ENCODE measurements around the gene C3.
"Not testable (repeated sequence)": the region's sequence is repeated elsewhere in the genome, so short reads cannot be mapped to it uniquely, and the experiment has no call there.

C3 gene

DNA sequence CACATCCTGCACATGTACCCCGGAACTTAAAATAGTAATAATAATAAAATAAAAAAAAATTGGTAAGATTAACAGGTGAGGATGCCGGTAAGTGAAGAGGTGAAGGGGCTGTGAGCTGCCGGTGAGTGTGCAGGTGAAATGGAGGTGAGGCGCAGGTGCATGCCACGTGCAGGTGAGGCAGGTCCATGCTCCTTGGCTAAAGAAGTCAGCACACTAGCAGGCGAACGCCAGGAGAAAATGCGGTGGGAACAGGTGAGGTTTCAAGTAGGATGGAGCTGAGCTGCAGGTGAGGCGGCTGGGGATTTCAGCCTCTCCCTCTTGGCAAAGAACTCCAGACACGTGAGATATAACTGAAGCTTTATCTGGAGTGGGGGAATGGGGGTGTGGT, 43.0 kb downstream of the C3 start:
- no peak overlapping the region for H3K4me3 ChIP-seq (replicated peaks; ENCODE audit: low read depth, low read length)
- DNase-seq (ENCODE audit: extremely low read depth, low read depth), result no peak
- TF ChIP-seq, protein P1, sequence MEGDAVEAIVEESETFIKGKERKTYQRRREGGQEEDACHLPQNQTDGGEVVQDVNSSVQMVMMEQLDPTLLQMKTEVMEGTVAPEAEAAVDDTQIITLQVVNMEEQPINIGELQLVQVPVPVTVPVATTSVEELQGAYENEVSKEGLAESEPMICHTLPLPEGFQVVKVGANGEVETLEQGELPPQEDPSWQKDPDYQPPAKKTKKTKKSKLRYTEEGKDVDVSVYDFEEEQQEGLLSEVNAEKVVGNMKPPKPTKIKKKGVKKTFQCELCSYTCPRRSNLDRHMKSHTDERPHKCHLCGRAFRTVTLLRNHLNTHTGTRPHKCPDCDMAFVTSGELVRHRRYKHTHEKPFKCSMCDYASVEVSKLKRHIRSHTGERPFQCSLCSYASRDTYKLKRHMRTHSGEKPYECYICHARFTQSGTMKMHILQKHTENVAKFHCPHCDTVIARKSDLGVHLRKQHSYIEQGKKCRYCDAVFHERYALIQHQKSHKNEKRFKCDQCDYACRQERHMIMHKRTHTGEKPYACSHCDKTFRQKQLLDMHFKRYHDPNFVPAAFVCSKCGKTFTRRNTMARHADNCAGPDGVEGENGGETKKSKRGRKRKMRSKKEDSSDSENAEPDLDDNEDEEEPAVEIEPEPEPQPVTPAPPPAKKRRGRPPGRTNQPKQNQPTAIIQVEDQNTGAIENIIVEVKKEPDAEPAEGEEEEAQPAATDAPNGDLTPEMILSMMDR (IDR thresholded peaks at IDR 0.05; ENCODE audit: low read depth, low read length, missing control alignments), result no peak

DNA sequence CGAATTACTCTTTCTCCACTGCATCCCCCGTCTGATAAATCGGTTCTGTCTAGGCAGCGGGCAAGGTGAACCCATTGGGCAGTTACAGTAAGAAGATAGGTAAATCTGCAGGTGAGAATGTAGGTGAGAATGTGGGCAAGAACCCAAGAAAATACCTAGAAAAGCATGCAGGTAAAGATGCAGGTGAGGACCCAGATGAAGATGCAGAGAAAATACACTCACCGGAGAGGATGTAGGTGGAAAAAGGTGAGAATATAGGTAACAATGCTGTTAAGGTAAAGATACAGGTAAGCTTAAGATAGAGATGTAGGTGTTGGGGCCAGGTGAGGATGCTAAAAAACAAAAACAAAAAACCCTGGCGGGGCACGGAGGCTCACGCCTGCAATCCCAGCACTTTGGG, 44.2 kb downstream of the C3 start:
- no peak overlapping the region for H3K4me3 ChIP-seq (replicated peaks; ENCODE audit: low read depth, low read length)
- TF ChIP-seq, protein P1 (IDR thresholded peaks at IDR 0.05; ENCODE audit: low read depth, low read length, missing control alignments), result no peak
- no peak for DNase-seq (ENCODE audit: extremely low read depth, low read depth)

DNA sequence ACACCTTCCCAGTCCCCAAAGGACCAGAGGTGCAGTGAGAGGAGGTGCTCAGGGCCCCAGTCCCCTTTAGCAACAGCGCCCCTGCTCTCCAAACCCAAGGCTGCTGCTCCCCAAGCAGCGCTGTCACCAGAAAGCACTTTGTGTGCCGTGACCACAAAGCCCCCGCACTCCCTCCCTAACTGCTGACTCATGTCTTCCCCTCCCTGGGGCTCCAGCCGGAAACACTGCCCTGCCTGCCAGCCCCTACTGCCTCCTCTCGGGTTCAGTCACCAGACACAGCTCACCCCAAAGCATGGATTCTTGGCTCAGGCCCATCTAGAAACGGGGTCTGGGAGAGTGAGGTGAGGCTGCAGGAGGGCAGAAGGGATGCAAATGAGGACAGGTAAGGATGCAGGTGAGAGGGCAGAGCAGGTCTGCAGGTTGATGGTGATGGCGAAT, 45.6 kb downstream of the C3 start:
- H3K4me3 ChIP-seq (replicated peaks; ENCODE audit: low read depth, low read length), result no peak overlapping the region
- DNase-seq (ENCODE audit: extremely low read depth, low read depth), result peak; percentile 46

DNA sequence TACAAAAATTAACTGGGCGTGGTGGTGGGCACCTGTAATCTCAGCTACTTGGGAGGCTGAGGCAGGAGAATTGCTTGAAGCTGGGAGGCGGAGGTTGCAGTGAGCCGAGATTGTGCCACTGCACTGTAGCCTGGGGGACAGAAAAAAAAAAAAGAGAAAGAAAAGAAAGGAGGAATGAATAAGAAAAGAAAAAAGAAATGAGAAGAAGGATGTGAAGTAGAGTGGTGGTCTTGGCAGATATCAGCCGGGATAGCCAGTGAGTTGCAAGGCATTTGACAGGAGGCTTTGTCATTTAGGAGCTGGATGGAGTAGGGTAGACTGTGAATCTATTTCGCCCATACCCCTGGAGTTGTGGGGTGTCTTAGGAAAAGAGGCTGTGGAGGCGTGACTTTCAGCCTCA, 46.0 kb downstream of the C3 start:
- not testable (repeated sequence) for DNase-seq (ENCODE audit: extremely low read depth, low read depth); H3K4me3 ChIP-seq (replicated peaks; ENCODE audit: low read depth, low read length)

More for the DNA sequence above, 45.6 kb downstream of the C3 start:
- TF ChIP-seq, protein P1 (IDR thresholded peaks at IDR 0.05; ENCODE audit: low read depth, low read length, missing control alignments), result peak; percentile 9

DNA sequence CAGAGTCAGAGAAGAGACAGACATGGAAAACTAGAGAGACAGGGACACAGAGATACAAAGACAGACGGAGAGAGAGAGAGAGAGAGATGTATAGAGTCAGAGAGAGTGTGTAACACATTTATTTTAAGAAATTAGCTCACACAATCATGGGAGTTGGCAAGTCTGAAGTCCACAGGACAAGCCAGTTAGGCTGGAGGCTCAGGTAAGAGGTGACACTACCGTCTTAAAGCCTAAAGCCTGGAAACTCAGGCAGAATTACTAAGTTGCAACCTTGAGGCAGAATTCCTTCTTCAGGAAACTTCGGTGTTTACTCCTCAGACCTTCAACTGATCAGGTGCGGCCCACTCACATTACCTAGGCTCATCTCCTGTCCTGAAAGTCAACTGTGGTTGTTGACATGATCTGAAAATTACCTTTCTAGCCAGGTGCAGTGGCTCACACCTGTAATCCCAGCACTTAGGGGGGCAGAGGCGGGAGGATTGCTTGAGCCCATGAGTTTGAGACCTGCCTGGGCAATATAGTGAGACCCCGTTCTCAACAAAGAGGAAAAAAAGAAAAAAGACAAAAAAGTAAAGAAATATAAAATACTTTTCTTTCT, 47.7 kb downstream of the C3 start:
- TF ChIP-seq, protein P1 (IDR thresholded peaks at IDR 0.05; ENCODE audit: low read depth, low read length, missing control alignments), result no peak
- H3K4me3 ChIP-seq (replicated peaks; ENCODE audit: low read depth, low read length), result no peak overlapping the region
- DNase-seq (ENCODE audit: extremely low read depth, low read depth), result no peak

DNA sequence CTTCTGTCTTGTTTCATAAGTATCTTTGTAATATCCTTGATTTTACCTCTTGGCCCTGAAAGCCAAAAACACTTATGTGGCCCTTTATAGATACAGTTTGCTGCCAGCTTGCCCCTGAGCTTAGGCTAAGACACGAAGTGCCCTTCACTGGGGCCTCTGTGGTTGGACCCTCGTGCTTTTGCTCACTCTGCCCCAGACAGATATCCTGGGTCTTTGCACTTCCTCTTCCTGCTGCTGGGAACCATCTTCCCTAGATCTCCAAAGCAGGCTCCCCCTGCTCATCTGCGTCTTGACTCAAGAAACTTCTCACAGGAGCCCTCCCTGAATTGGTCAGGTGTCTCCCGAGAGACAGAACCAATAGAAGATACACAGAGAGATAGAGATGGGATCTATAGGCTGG, 48.5 kb downstream of the C3 start:
- H3K4me3 ChIP-seq (replicated peaks; ENCODE audit: low read depth, low read length), result no peak overlapping the region
- TF ChIP-seq, protein P1 (IDR thresholded peaks at IDR 0.05; ENCODE audit: low read depth, low read length, missing control alignments), result no peak
- DNase-seq (ENCODE audit: extremely low read depth, low read depth), result no peak

DNA sequence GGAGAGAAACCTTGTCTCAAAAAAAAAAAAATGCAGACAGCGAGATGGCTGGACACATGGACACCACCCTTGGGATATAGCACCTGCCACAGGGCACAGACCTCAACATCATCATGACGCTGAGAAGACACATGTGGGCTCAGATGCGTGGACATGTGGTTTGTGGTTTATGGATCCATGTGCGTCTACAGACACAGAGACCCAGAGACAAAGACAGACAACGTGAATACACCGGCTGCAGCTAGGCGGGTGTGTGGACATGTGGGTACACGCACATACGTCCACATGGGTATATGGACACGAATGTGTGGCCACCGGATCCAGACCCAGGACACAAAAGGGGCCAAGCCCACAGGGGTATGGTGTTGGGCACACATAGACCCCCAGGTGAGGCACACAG, 51.8 kb downstream of the C3 start:
- TF ChIP-seq, protein P1 (IDR thresholded peaks at IDR 0.05; ENCODE audit: low read depth, low read length, missing control alignments), result no peak
- no peak for DNase-seq (ENCODE audit: extremely low read depth, low read depth)

More for the DNA sequence above, 51.8 kb downstream of the C3 start:
- no peak overlapping the region for H3K4me3 ChIP-seq (replicated peaks; ENCODE audit: low read depth, low read length)

Data from HFF-Myc (cell line).